ENCODE data around the gene CTBP2.

The CTBP2 gene

DNA sequence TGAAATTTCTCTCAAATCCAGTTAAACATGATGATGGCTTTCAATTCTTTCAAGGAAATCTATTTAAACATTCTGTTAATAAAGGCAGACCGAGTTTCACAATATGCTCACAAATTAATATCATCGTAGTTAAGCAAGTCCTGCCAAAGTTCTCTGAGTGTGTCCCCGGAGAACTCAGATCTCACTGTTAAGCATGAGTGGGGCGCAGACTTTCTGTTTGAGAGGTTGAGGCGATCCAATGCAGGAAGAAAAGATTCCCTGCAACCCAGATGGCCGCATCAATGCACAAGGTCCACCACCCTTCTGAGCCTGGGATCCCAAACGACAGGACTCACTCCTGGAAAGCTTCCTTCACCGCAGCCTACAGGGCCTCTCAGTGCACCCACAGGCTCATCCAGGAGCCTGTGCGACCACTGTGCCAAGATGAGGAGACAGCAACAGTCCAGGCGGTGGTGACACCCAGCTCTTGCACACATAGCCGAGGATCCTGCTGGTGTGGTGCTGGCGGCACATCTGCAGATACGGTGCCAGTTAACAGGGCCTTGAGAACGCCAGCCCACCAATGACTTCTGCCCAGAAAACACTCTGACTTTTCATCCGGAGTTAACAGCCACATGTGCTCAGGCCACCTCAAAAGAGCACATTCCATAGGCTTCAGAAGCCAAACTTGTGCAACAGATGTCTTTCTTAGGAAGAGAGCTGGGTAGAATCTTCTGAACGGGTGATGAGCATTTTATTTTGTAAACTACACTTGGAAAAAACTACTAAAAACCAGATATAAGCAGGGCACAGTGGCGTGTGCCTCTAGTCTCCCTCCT is 116.3 kb downstream of the CTBP2 start:
- no peak for DNase-seq (ENCODE audit: low read depth)

DNA sequence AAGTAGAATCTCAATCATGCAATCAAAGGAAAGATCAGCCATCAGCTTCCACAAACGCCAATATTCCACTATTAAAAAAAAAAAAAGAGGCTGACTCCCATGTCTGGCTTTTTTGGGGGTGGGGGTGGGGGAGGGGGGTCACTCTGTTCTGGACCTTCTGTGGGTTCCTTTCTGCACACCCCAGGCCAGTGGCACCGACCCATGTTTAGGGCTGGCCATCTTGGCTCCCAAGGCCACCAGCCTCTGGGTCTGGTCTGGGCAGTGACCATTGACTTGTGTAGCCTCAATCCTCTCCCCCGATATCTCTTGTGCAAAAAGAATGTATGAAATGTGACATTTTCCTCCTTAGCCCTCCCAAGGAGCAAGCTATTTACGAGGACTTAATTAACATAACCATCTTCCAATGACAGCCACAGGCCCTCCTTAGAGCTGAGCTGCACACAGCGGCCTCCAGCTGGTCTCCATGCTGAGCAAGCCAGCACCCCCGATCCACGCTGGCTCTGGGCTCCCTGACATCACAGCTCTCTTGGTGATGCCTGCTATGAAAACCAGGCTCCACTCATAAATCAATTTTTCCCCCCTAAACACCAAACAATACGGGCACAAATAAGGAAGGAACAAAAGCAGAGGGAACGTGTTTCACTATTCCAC is 118.4 kb downstream of the CTBP2 start:
- DNase-seq (ENCODE audit: low read depth) = no peak

DNA sequence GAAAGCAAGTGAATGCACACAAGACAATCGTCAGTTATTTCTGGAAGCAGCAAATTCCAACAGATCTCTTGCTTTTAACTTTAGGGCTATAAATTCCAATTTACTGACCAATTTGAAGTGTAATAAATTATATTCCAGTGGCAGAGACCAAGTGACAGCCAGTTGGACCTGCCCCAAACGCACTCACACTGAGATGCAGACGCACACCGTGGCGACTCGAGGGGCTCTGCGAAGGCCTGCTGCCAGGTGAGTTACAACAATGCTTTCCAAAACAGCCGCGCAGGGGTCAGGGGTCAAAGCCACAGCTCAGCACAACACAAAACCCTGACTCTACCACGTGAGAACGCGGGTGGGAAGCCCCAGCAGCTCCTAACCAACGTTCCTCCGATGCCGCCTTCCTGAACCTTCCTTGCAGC is 121.0 kb downstream of the CTBP2 start:
- no peak for DNase-seq (ENCODE audit: low read depth)

DNA sequence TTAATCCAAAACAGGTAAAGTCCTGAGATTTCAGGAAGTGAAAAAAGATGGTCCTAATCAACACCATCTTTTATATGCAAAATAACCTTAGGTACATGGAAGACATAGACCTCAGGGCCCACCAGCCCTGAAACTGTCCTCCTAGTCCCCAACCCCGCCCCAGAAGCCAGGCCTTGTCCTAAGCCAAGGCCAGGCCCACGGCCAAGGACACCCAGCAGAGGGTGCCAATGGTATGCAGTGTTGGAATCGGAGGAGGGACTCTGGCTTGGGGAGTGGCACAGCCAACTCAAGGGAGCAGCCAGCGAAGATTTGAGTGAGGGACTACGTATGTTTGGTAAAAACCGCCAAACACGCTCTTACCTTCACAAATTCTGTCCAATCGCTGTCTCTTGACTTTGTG is 121.7 kb downstream of the CTBP2 start:
- no peak for DNase-seq (ENCODE audit: low read depth)

DNA sequence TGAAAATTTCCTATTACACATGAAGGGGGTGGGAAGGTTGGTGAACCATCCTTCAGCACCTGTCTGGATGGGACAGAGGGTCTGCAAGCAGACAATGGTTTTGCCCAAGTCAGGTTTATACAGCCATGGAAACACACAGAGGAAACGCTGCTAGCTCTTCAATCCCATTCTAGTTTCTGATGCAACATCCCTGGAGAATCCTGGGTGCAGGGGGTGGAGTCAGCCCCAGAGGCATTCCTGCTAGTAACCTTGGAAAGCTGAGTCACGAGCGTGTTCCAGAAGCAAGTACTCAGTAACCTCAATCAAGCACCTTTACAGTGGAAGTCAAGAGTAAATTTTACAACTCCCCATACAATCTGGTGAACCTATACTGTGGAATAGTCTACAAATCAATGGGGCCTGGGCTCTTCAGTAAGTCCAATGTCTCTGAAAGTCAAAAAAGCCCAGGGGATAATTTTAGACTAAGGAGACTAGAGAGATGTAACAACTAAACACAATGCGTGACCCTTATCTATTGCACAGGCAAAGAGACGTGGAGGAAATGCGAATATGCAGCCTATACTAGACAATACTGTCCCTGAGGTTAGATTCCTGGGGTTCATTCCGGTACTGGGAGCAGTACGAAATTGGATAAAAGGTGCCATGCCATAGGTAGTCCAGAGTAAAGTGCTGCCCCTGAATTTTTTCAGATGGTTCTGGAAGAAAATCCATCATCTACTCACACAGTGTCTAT is 123.1 kb downstream of the CTBP2 start:
- DNase-seq (ENCODE audit: low read depth) = no peak

DNA sequence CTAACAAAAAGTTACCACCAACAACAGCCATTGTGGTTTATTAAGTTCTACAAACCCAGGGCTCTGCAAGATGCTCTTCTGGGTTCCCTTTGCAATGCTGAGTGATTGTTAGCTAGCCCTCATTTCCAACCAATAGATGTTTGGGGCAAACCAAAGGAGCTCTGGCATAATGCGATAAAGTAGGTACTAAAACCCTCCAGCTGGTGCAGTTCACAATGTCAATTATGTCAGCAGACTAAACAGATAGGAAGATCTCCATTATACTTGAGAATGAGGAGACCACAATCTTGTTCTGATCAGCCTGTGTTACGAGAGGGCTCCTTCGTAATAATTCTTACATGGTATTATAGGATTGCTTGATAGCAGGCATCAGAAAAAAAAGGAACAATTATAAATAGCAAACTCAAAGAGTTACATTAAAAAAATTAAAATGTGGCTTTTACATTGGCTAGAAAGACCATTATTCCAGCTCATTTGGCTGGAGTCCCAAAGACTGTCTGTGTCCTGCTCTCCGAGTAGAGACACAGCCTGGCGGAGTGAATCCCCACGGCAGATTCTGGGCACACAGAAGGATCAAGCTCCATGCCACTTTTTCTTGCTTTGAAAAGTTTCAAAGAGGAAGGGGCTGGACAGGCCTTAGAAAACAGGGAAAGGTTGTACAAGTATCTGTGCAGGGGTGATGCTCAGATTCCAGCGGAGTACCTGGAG is 124.6 kb downstream of the CTBP2 start:
- DNase-seq (ENCODE audit: low read depth) = no peak

DNA sequence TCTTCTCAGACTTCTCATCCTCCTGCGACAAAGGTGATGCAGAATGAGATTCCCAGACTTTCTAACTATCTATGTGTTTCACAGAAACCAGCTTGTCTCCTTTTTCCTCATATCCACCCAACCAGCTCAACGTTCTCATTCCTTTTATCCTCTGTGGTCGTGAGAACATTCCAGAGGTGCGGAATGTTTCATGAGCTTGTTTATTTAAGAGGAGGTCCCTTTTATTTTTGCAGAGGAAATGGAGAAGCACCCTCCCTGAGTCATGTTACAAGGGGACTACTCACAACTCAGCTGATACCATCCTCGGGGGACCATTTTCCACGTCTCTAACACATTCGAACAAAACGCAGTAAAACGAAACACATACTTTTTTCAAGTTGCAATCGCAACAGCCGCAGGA is 125.2 kb downstream of the CTBP2 start:
- DNase-seq (ENCODE audit: low read depth) = no peak

GRCh38 chr10:125034675-125035074 is 125.7 kb downstream of the CTBP2 start:
- no peak for DNase-seq (ENCODE audit: low read depth)

DNA sequence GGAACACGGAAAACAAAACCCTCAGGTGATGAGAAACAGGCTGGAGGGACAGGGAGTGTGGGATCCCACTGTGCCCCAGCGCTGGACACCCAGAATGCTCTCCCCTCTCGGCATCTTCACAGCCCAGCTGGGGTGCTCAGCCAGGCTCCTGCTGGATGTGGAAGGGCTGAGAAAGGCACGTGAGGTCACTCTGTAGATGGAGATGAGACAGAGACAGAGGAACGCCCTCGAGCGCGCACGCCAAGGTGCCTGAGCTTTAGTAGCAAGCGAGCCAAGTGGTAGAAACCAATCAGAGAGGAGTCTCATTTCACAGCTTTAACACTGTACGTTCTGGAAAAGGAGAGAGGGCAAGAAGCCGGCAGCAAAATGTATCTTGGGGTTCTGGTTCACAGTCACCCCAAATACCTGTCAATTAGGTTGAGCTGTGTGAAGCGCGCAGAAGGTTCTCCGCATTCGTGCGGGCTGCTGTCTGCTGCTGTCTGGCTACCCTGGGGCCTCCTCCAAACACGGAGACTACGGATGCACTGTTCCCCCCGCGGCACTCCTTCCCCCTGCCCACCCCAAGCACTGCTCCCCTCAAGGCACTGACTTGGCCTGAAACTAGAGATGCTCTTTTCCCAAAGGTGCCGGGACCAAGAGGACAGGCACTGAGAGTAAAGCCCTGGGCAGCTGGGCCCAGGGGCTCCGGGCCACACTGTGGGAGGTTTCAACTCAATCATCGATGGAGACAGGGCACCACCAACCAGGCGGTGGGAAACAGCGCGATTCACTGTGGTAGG is 127.0 kb downstream of the CTBP2 start:
- no peak for DNase-seq (ENCODE audit: low read depth)

DNA sequence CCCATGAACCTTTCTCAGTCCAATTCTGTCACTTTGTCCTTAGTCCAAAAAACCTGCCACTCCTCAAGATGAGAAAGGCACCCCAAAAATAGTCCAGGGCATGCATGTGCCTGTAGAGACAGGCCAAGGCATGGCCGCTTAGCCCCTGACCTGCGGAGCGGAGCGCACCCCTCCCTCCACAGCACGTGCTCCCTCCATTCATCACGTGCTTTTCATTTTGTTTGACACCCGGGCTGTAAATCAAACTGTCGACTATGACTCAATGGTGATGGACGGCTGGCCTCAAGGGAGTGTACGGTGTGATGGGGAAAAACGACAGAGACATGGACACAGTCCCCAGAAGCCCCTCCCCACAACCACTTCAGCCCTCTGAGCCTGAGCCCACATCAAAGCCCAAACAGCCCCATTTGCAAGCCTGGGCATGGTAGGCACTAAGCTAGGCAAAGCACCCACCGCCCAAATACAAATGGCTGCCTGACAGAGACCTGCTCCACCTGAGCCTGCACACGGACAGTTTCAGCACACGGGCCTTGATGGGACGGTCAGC is 127.8 kb downstream of the CTBP2 start:
- no peak for DNase-seq (ENCODE audit: low read depth)

DNA sequence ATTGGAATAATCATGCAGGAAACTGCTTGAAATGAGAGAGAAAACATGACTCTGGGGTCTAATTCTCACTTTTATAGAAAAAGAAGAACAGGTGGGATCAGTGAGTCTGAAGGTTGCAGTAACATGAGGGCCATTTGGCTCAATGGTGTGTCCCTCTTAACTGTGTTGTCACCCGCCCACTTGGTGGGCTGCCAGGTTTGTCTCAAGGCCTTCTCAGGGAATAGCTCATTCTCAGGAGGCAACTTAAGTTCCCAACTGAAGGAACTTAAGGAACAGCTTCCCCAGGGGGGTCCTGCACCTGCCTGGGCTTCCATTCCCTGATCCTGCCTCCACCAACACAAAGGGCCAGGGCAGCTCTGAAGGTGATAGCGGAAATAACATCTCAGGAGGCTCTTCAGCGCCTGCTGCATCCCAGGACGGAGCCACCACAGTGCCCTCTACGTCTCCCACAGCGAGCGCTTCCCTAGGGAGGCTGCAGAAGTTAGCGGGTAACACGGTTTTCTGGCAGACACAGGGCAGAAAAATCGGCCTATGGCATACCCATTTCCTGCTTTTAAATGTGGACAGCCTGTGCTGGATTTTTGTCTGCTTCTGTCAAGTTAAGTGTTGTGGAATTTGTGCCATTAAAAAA is 129.7 kb downstream of the CTBP2 start:
- no peak for DNase-seq (ENCODE audit: low read depth)

- no peak for DNase-seq (ENCODE audit: low read depth)
Measured at GRCh38 chr10:125029584-125030242, 130.7 kb downstream of the CTBP2 start.

GRCh38 chr10:125027871-125028869 is 132.2 kb downstream of the CTBP2 start:
- DNase-seq (ENCODE audit: low read depth) = no peak

GRCh38 chr10:125026974-125027735 is 133.2 kb downstream of the CTBP2 start:
- DNase-seq (ENCODE audit: low read depth) = no peak

GRCh38 chr10:125026036-125026931 is 134.1 kb downstream of the CTBP2 start:
- DNase-seq (ENCODE audit: low read depth) = no peak

- no peak for DNase-seq (ENCODE audit: low read depth)
Measured at GRCh38 chr10:125025341-125025740, 135.0 kb downstream of the CTBP2 start.

All from stimulated activated CD8-positive, alpha-beta memory T cell treated with anti-CD3 and anti-CD28 coated beads, Interleukin-12 subunit alpha, Interleukin-12 subunit beta, amount 100 ng/mL, for 4 hours (primary cell).